NB4 (cell line): ENCODE data around the gene TRAF7.
A peak's percentile ranks its signal among the peaks of the same experiment; 100 is the strongest.

ENCODE experiments used
- DNase-seq: peaks from one replicate; pipeline ENCODE4 v3.0.0; 2010; ENCODE audit warnings: low read depth
- H3K4me3 ChIP-seq: one replicate; pipeline ENCODE4 v1.5.1; 2011; ENCODE audit warnings: mild to moderate bottlenecking, low read depth, low read length, moderate library complexity
- CTCF ChIP-seq: IDR thresholded peaks from one replicate; pipeline ENCODE4 v1.5.1; 2012; ENCODE audit warnings: low read depth, low read length
- MAX ChIP-seq: IDR thresholded peaks from 2 replicates; pipeline ENCODE4 v1.6.1; 2011; ENCODE audit warnings: low read depth, low read length
- MYC ChIP-seq: IDR thresholded peaks from 2 replicates; pipeline ENCODE4 v1.6.1; 2011; ENCODE audit warnings: low read depth, low read length
- POLR2A ChIP-seq: IDR thresholded peaks from 2 replicates; pipeline ENCODE4 v1.6.1; 2011; ENCODE audit warnings: mild to moderate bottlenecking; ENCODE audit not compliant: insufficient read length; ENCODE audit errors: extremely low read depth

Gene TRAF7

DNA sequence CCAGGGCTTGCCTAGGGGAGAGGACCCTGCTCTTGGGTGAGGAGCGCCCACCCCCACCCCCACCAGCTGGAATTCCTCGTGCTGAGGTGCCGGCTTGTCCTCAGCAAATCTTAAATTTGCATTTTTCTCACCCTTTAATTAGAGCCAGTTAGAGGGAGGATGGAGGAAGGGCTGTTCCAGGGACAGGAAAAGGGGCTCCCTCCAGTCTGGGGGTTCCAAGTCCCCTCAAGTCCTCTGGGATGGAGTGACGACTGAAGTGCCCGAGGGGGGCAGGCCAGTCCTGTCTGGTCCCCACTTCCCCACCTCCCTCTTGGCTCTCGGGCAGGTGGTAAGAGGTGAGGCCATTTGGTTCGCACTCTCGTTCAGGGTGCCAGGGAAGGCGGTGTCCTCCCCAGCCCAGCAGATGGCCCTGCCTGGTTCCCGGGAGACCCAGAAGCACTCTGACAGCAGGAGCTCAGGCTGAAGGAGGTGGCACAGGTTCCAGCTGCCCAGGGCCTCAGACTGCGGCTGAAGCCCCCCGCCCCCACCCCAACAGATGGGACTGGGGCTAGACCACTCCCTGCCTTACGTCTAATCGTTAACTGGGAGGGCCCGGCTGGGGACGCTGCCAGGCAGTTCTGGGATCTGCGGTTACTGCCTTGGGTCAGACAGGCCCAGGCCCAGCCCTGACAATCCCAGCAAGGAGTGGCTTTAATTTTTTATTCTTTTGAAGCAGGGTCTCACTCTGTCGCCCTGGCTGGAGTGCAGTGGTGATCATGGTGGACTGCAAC is 5.0 kb upstream of the TRAF7 start:
- peak; percentile 73 for DNase-seq
- TF ChIP-seq MAX (no peak), MYC (no peak), CTCF (peak; percentile 15)
- peak overlapping the region; percentile 9 for H3K4me3 ChIP-seq

GRCh38 chr16:2151188-2152091 is 4.1 kb upstream of the TRAF7 start:
- no peak for TF ChIP-seq MYC
- TF ChIP-seq POLR2A: peak; percentile 27
- TF ChIP-seq MAX: no peak
- DNase-seq: peak; percentile 56
- peak overlapping the region; percentile 100 for H3K4me3 ChIP-seq

DNA sequence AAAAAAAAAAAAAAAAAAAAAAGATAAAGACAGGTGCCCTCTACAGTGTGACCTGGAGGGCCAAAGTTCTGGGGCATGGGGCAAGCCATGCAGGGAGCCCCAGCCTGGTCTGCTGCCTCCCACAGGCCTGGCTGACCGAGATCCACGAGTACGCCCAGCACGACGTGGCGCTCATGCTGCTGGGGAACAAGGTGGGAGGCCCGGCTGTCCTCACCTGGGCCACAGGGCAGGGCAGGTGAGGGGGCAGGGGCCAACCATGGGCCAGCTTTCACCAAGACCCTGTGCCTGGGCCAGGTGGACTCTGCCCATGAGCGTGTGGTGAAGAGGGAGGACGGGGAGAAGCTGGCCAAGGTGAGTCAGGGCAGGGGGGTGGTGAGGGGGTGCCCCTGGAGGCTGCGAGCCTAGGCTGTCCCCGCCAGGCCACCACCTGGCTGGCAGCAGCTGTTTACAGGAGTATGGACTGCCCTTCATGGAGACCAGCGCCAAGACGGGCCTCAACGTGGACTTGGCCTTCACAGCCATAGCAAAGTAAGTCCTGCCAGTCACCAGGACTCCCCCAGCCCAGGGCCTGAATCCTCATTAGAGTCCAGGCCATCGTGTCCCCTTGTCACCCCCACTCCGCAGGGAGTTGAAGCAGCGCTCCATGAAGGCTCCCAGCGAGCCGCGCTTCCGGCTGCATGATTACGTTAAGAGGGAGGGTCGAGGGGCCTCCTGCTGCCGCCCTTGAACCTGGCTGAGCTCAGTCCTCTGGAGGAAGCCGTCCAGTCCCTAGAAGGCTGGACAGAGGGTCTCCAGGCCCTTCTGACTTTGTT is 2.7 kb upstream of the TRAF7 start:
- TF ChIP-seq MYC (peak; percentile 40; the same call in 1 of the 2 replicates), CTCF (no peak)
- peak; percentile 45 for DNase-seq
- peak overlapping the region; percentile 100 for H3K4me3 ChIP-seq

GRCh38 chr16:2154533-2155090 is 970 bp upstream of the TRAF7 start:
- TF ChIP-seq POLR2A: no peak
- no peak for TF ChIP-seq MAX
- TF ChIP-seq CTCF: no peak
- no peak for TF ChIP-seq MYC
- peak overlapping the region; percentile 100 for H3K4me3 ChIP-seq
- no peak for DNase-seq

- DNase-seq: peak; percentile 63
- no peak for TF ChIP-seq MAX
- peak; percentile 39; the same call in 1 of the 2 replicates for TF ChIP-seq MYC
- H3K4me3 ChIP-seq: peak overlapping the region; percentile 94
Observed at GRCh38 chr16:2155977-2156848, 631 bp downstream of the TRAF7 start.

- peak overlapping the region; percentile 94 for H3K4me3 ChIP-seq
- no peak for TF ChIP-seq CTCF
- TF ChIP-seq MAX: no peak
- TF ChIP-seq POLR2A: no peak
- TF ChIP-seq MYC: no peak
- DNase-seq: no peak
Observed at GRCh38 chr16:2156849-2157224, 1.3 kb downstream of the TRAF7 start.
